Endothelial cell of umbilical vein (primary cell): Measurements from ENCODE around the gene PRDM2. TPM values are rescaled to one million over a fixed set of nuclear protein-coding genes. Genes with fewer than 3 reads are reported as not detected.

Source experiments
- BruUV-seq: library from RNA; stranded (reverse); fragments of 400-500 nt; replicated peaks from 2 replicates; lab custom pipeline; 2021; lab: Mats Ljungman, UMichigan
- CTCF ChIA-PET: fragments of 300-600, 350-600 bp; sonication (Branson Sonifier 250); formaldehyde crosslinking; loops from one replicate; lab custom pipeline; 2021; ENCODE audit warnings: antibody characterized with exemption, inconsistent platforms; lab: Charles Lee
- POLR2A ChIA-PET: fragments of 300-600, 350-600 bp; sonication (Branson Sonifier 250); formaldehyde crosslinking; loops from one replicate; lab custom pipeline; 2021; ENCODE audit warnings: antibody characterized with exemption, inconsistent platforms; lab: Charles Lee
- DNase-seq: peaks from one replicate; pipeline ENCODE4 v3.0.0-alpha.2; 2011; ENCODE audit warnings: low read depth, low spot score
- FAIRE-seq: peaks from 2 replicates; lab custom pipeline; 2011; peaks lifted over from hg19 to GRCh38; lab: Jason Lieb, UNC
- H2AFZ ChIP-seq: 2 replicates; pipeline ENCODE4 v1.6.0; 2012; ENCODE audit warnings: low read depth, low read length, control low read depth, inconsistent platforms
- H3K27ac ChIP-seq: 2 replicates; pipeline ENCODE4 v1.5.1; 2011; ENCODE audit warnings: low read depth, mild to moderate bottlenecking, control low read depth, low read length, moderate library complexity; ENCODE audit not compliant: insufficient read depth
- H3K27me3 ChIP-seq, 2 experiments: 2 replicates each; pipeline versions ENCODE4 v1.6.0 to v1.6.1; 2011; ENCODE audit warnings: low read length in 2 of 2, mixed read lengths in 1 of 2; ENCODE audit not compliant: control insufficient read depth in 2 of 2, insufficient read depth in 2 of 2
- H3K36me3 ChIP-seq, 2 experiments: 2 replicates in 1 of 2; 3 replicates in 1 of 2; pipeline ENCODE4 v1.5.1; 2011; ENCODE audit warnings: low read length in 2 of 2, mild to moderate bottlenecking in 1 of 2, moderate library complexity in 1 of 2; ENCODE audit not compliant: control insufficient read depth in 2 of 2, insufficient read depth in 2 of 2; ENCODE audit errors: extremely low read depth in 1 of 2
- H3K4me1 ChIP-seq: 3 replicates; pipeline ENCODE4 v1.5.1; 2011; ENCODE audit warnings: mild to moderate bottlenecking, low read length; ENCODE audit not compliant: control insufficient read depth, insufficient read depth; ENCODE audit errors: extremely low read depth
- H3K4me2 ChIP-seq: 2 replicates; pipeline ENCODE4 v1.6.1; 2011; ENCODE audit warnings: low read length, control low read depth, mixed read lengths; ENCODE audit not compliant: insufficient read depth
- H3K4me3 ChIP-seq, 3 experiments: fragments of 200-600 bp in 1 of 3; sonication (generic), shearing (Covaris generic) in 1 of 3; replicated peaks in 1 of 3; 2 replicates each; pipeline ENCODE4 v1.5.1; 2011 to 2016; ENCODE audit warnings: control low read depth in 3 of 3, low read length in 3 of 3, mild to moderate bottlenecking in 2 of 3, inconsistent platforms in 1 of 3, low read depth in 1 of 3, moderate library complexity in 1 of 3; ENCODE audit not compliant: insufficient read depth in 1 of 3
- H3K79me2 ChIP-seq: 2 replicates; pipeline ENCODE4 v1.6.0; 2012; ENCODE audit warnings: low read length, inconsistent platforms; ENCODE audit not compliant: control insufficient read depth, insufficient read depth
- H3K9ac ChIP-seq: replicated peaks from 2 replicates; pipeline ENCODE3; 2011; ENCODE audit warnings: low read length, control low read depth; ENCODE audit not compliant: insufficient read depth; ENCODE audit errors: extremely low read depth
- H3K9me1 ChIP-seq: replicated peaks from 3 replicates; pipeline ENCODE4 v1.6.0; 2011; ENCODE audit warnings: mild to moderate bottlenecking, low read length; ENCODE audit not compliant: control insufficient read depth, insufficient read depth; ENCODE audit errors: extremely low read depth
- H3K9me3 ChIP-seq: replicated peaks from 2 replicates; pipeline ENCODE4 v1.5.1; 2012; ENCODE audit warnings: low read length, inconsistent platforms; ENCODE audit not compliant: control insufficient read depth, insufficient read depth
- H4K20me1 ChIP-seq: replicated peaks from 2 replicates; pipeline ENCODE3; 2011; ENCODE audit warnings: mild to moderate bottlenecking, low read length; ENCODE audit not compliant: control insufficient read depth, insufficient read depth; ENCODE audit errors: extremely low read depth
- CTCF ChIP-seq, 2 donors: IDR thresholded peaks; 1 replicate in 1 of 2; 2 replicates in 1 of 2; pipeline ENCODE4 v1.5.1; 2011; ENCODE audit warnings: low read length in 2 of 2, mild to moderate bottlenecking in 2 of 2, moderate library complexity in 2 of 2, control low read depth in 1 of 2, inconsistent platforms in 1 of 2, low read depth in 1 of 2; ENCODE audit not compliant: insufficient read depth in 1 of 2; ENCODE audit errors: extremely low read depth in 1 of 2
- EZH2 ChIP-seq: IDR thresholded peaks from 2 replicates; pipeline ENCODE4 v1.6.1; 2012; ENCODE audit warnings: borderline replicate concordance, low read depth, mild to moderate bottlenecking, moderate library complexity, low read length, inconsistent platforms; ENCODE audit not compliant: severe bottlenecking
- FOS ChIP-seq: IDR thresholded peaks from 2 replicates; pipeline ENCODE4 v1.6.1; 2011; ENCODE audit warnings: mild to moderate bottlenecking, low read length, moderate library complexity, borderline replicate concordance; ENCODE audit not compliant: insufficient read depth
- GATA2 ChIP-seq: IDR thresholded peaks from 2 replicates; pipeline ENCODE4 v1.7.0; 2011; ENCODE audit warnings: low read depth, mild to moderate bottlenecking, moderate library complexity, mixed read lengths, low read length; ENCODE audit not compliant: insufficient read length, insufficient read depth
- JUN ChIP-seq: IDR thresholded peaks from 2 replicates; pipeline ENCODE4 v1.6.1; 2011; ENCODE audit warnings: borderline replicate concordance, low read depth; ENCODE audit not compliant: insufficient read length, insufficient read depth
- MAX ChIP-seq: IDR thresholded peaks from 2 replicates; pipeline ENCODE4 v1.6.1; 2011; ENCODE audit not compliant: insufficient read depth, insufficient read length
- MYC ChIP-seq: IDR thresholded peaks from one replicate; pipeline ENCODE4 v1.6.1; 2011; ENCODE audit warnings: mild to moderate bottlenecking, low read depth, low read length
- POLR2A ChIP-seq: IDR thresholded peaks from 2 replicates; pipeline ENCODE4 v1.6.1; 2012; ENCODE audit warnings: low read depth, mild to moderate bottlenecking, control low read depth, low read length
- POLR2AphosphoS5 ChIP-seq: IDR thresholded peaks from 2 replicates; pipeline ENCODE4 v1.6.1; 2012; ENCODE audit warnings: low read depth, mild to moderate bottlenecking, control low read depth, low read length, moderate library complexity; ENCODE audit not compliant: insufficient read depth
- dilution Hi-C: fragments of 300-500 bp; cut with MboI; formaldehyde crosslinking; loops from one replicate; pipeline ENCODE4 v1.15.0; 2019; ENCODE audit warnings: low sequenced_read_pairs; ENCODE audit not compliant: extremely low pct_ligation_motif_present
- intact Hi-C: fragments of 100-400 bp; cut with micrococcal nuclease; formaldehyde crosslinking; loops from one replicate; pipeline ENCODE4 v1.10.0; 2022
- polyA plus RNA-seq, 4 experiments: library from polyadenylated mRNA; depleted of rRNA in 3 of 4; stranded (reverse) in 3 of 4; unstranded in 1 of 4; fragments of >200 nt; gene quantifications; 2 replicates each; pipeline versions ENCODE4 v1.2.1 to v1.2.3, GENCODE V29; 2011 to 2012; ENCODE audit warnings: missing spikeins in 1 of 4
- total RNA-seq: library from RNA; stranded (reverse); gene quantifications from 2 replicates; pipeline ENCODE4 v1.2.3, GENCODE V29; 2021

The PRDM2 gene
- total and polyA plus RNA-seq, 2 donors (not counting 3 experiments of a cell fraction or from before 2014, with no cell fraction given): 11.3 to 35.7 TPM

- no peak overlapping the region for H3K27ac ChIP-seq
- H3K36me3 ChIP-seq: peaks cover 7% of the 10 kb centered on the region in 2 experiments
- H3K9me3 ChIP-seq: no peaks in the 10 kb centered on the region
- dilution Hi-C loops (no loop called here), intact Hi-C loops (no loop called here)
- FAIRE-seq (no peak), DNase-seq (no peak)
- H3K4me2 ChIP-seq: no peak overlapping the region
- H3K4me3 ChIP-seq: no peak overlapping the region
- POLR2A ChIA-PET: no interaction called here
- TF ChIP-seq FOS: no peak
- no peak for TF ChIP-seq GATA2
- TF ChIP-seq POLR2A: no peak
- TF ChIP-seq MYC: no peak
- TF ChIP-seq MAX: no peak
- TF ChIP-seq CTCF (IDR thresholded peaks at IDR 0.05; ENCODE audit: extremely low read depth in 1 of 2, insufficient read depth in 1 of 2, low read depth in 1 of 2, low read length in 2 of 2): no peak
- TF ChIP-seq EZH2: no peak
- no peak for TF ChIP-seq POLR2AphosphoS5
- TF ChIP-seq JUN: no peak
- H3K9ac ChIP-seq: no peak overlapping the region
- H2AFZ ChIP-seq: no peak overlapping the region
- BruUV-seq: no TSS peak
- peaks cover 3% of the 10 kb centered on the region for H4K20me1 ChIP-seq
- CTCF ChIA-PET: no interaction called here
- peaks cover under 1% of the 10 kb centered on the region for H3K9me1 ChIP-seq
- no peaks in the 10 kb centered on the region for H3K27me3 ChIP-seq
- peaks cover 77% of the 10 kb centered on the region for H3K79me2 ChIP-seq
- H3K4me1 ChIP-seq: no peaks in the 10 kb centered on the region
Measured at GRCh38 chr1:13771745-13772144, 71.8 kb downstream of the PRDM2 start.
